Endodermal cell (in vitro differentiated cells): ENCODE data around the gene TCP11. TPM values are rescaled to one million over a fixed set of nuclear protein-coding genes. Genes with fewer than 3 reads are reported as not detected.

Source experiments
- DNase-seq: peaks from one replicate; pipeline ENCODE4 v3.0.0-alpha.2; 2017
- H3K27ac ChIP-seq: 2 replicates; pipeline ENCODE4 v1.5.1; 2013; ENCODE audit warnings: mild to moderate bottlenecking, low read depth, low read length, moderate library complexity
- H3K27me3 ChIP-seq: 2 replicates; pipeline ENCODE4 v1.6.1; 2013; ENCODE audit warnings: mild to moderate bottlenecking, low read length, moderate library complexity; ENCODE audit not compliant: insufficient read depth, control insufficient read depth, poor library complexity, severe bottlenecking
- H3K36me3 ChIP-seq: 2 replicates; pipeline ENCODE4 v1.7.0; 2013; ENCODE audit warnings: mild to moderate bottlenecking, low read length, moderate library complexity; ENCODE audit not compliant: control insufficient read depth, insufficient read depth
- H3K4me1 ChIP-seq: one replicate; pipeline ENCODE4 v1.7.0; 2013; ENCODE audit warnings: low read length; ENCODE audit not compliant: control insufficient read depth, insufficient read depth
- H3K4me3 ChIP-seq: 2 replicates; pipeline ENCODE4 v1.5.1; 2013; ENCODE audit warnings: mild to moderate bottlenecking, low read length, moderate library complexity
- H3K9ac ChIP-seq: 2 replicates; pipeline ENCODE4 v1.6.1; 2013; ENCODE audit warnings: mild to moderate bottlenecking, low read length, moderate library complexity; ENCODE audit not compliant: poor library complexity, severe bottlenecking; ENCODE audit errors: extremely low read depth
- H3K9me3 ChIP-seq: 2 replicates; pipeline ENCODE4 v1.6.1; 2013; ENCODE audit warnings: mild to moderate bottlenecking, low read length, moderate library complexity; ENCODE audit not compliant: control insufficient read depth
- H3K27ac Mint-ChIP-seq: 2 replicates; pipeline ENCODE4 v1.8.0; 2020; ENCODE audit warnings: mixed read lengths
- H3K27me3 Mint-ChIP-seq: 2 replicates; pipeline ENCODE4 v1.8.0; 2021; ENCODE audit warnings: mild to moderate bottlenecking, mixed read lengths; ENCODE audit not compliant: insufficient read depth
- H3K36me3 Mint-ChIP-seq: 2 replicates; pipeline ENCODE4 v1.8.0; 2020; ENCODE audit warnings: low read depth, mixed read lengths
- H3K4me1 Mint-ChIP-seq: 2 replicates; pipeline ENCODE4 v1.8.0; 2020; ENCODE audit warnings: mixed read lengths
- H3K4me3 Mint-ChIP-seq: 2 replicates; pipeline ENCODE4 v1.8.0; 2020; ENCODE audit warnings: mild to moderate bottlenecking, moderate library complexity, mixed read lengths
- H3K9me3 Mint-ChIP-seq: 2 replicates; pipeline ENCODE4 v1.8.0; 2020; ENCODE audit warnings: mild to moderate bottlenecking, mixed read lengths
- WGBS, 2 experiments: methylation state at CpG; one replicate each; pipeline versions ENCODE4 v1.1.5 to v1.1.7; 2013; ENCODE audit warnings: missing lambda C conversion rate in 2 of 2, mixed read lengths in 1 of 2; ENCODE audit not compliant: insufficient coverage in 1 of 2, insufficient read length in 1 of 2; 5-methylcytosine and 5-hydroxymethylcytosine counted together
- total RNA-seq, 2 donors: library from RNA; stranded (reverse); fragmentation: NEBNext Ultra II Directional in 1 of 2; extraction: Animal tissue kit (Norgen Biotek cat#: 25700) in 1 of 2; gene quantifications; 2 replicates in 1 of 2; 3 replicates in 1 of 2; pipeline ENCODE4 v1.2.1, GENCODE V29; 2021
- TF ChIP-seq, protein P1 (sequence below): fragments of 200-600 bp; sonication (generic); conservative IDR thresholded peaks from 2 replicates; pipeline ENCODE4 v1.5.0; 2021; ENCODE audit warnings: antibody characterized with exemption, mild to moderate bottlenecking

Gene TCP11
- total RNA-seq, 2 donors from 2014 or later = not detected

DNA sequence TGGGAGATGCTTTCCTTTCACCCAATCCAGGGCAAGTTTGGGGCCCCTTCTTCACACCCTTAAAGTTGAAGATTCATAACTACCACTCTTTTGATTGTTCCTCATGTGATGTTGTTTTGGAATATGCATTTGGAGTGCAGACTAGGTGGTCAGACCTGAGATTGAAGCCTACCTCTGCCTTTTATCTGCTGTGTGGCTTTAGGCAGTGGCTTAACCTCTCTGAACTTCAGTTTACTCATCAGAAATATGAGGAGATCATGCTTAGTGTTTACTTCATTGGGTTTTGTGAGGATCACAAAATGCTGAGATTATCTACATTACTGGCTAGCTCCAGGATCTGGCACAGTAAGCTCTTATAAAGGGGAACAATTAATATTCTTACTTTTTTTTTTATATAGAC, 26.4 kb upstream of the TCP11 start:
- H3K27ac ChIP-seq = no peak overlapping the region
- no peaks in the 10 kb centered on the region for H3K27me3 ChIP-seq
- Mint-ChIP-seq H3K27ac (no peak overlapping the region), H3K36me3 (no peaks in the 10 kb centered on the region), H3K9me3 (peaks cover 5% of the 10 kb centered on the region), H3K4me1 (peaks cover 14% of the 10 kb centered on the region), H3K4me3 (no peak overlapping the region), H3K27me3 (peaks cover 30% of the 10 kb centered on the region)
- no peak for DNase-seq
- H3K4me3 ChIP-seq = no peak overlapping the region
- TF ChIP-seq, protein P1, sequence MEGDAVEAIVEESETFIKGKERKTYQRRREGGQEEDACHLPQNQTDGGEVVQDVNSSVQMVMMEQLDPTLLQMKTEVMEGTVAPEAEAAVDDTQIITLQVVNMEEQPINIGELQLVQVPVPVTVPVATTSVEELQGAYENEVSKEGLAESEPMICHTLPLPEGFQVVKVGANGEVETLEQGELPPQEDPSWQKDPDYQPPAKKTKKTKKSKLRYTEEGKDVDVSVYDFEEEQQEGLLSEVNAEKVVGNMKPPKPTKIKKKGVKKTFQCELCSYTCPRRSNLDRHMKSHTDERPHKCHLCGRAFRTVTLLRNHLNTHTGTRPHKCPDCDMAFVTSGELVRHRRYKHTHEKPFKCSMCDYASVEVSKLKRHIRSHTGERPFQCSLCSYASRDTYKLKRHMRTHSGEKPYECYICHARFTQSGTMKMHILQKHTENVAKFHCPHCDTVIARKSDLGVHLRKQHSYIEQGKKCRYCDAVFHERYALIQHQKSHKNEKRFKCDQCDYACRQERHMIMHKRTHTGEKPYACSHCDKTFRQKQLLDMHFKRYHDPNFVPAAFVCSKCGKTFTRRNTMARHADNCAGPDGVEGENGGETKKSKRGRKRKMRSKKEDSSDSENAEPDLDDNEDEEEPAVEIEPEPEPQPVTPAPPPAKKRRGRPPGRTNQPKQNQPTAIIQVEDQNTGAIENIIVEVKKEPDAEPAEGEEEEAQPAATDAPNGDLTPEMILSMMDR = no peak
- H3K36me3 ChIP-seq = no peaks in the 10 kb centered on the region
- H3K9ac ChIP-seq = no peak overlapping the region
- peaks cover 2% of the 10 kb centered on the region for H3K4me1 ChIP-seq
- H3K9me3 ChIP-seq = no peaks in the 10 kb centered on the region

DNA sequence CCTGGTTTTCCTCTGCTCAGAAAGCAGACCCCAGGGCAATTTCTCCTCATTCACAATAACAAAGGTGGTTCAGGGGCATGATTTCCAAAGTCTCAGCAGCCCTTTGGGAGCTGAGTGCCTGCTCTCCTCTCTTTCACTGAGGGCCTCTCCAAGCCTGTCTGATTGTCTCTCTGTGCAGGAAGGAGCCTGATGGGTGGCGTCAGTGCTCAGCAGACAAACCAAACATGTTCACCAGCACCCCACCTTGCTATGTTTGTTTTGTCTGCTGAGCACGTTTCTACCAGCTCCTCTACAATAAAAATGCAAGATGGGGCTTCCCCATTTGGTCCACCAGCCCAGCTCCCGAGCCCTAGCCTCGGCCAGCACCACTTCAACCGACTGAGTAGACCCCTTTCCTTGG, 25.4 kb upstream of the TCP11 start:
- WGBS, 2 experiments = 83 to 93% methylated on average over 5 of the region's 5 CpGs
- Histone ChIP-seq H3K27me3 (peaks cover 8% of the 10 kb centered on the region), H3K36me3 (no peaks in the 10 kb centered on the region), H3K9me3 (no peaks in the 10 kb centered on the region), H3K27ac (no peak overlapping the region), H3K9ac (no peak overlapping the region), H3K4me3 (no peak overlapping the region), H3K4me1 (peaks cover 2% of the 10 kb centered on the region)
- Mint-ChIP-seq H3K4me1 (peaks cover 14% of the 10 kb centered on the region), H3K9me3 (peaks cover 5% of the 10 kb centered on the region), H3K4me3 (no peak overlapping the region), H3K36me3 (no peaks in the 10 kb centered on the region), H3K27me3 (peaks cover 35% of the 10 kb centered on the region), H3K27ac (peak overlapping the region; percentile 14)
- peak; percentile 31 for DNase-seq
- TF ChIP-seq, protein P1 = no peak

DNA sequence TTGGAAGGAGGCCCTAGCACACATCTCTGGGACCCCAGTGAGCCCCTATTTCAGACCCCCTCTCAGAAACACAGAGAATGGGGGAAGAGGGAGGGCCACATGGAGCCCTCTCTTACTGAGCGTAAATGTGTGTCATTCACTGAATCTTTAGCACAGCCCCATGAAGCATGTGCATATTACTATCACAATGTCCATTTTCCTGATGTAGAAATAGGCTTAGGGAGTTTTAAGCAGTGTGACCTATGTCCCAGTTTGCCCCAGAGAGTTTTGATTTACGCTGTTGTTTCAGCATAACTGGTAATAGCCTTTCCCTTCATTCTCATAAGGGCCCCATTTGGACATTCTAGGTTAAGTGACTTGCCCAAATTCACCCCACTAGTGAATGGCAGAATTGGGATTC, 25.0 kb upstream of the TCP11 start:
- H3K9me3 ChIP-seq = no peaks in the 10 kb centered on the region
- H3K4me1 ChIP-seq = peaks cover 2% of the 10 kb centered on the region
- Mint-ChIP-seq H3K27me3 (peaks cover 35% of the 10 kb centered on the region), H3K4me1 (peaks cover 16% of the 10 kb centered on the region), H3K27ac (no peak overlapping the region), H3K36me3 (no peaks in the 10 kb centered on the region), H3K4me3 (no peak overlapping the region), H3K9me3 (peaks cover 5% of the 10 kb centered on the region)
- H3K9ac ChIP-seq = no peak overlapping the region
- no peak for DNase-seq
- WGBS, 2 experiments = 95 to 100% methylated on average over 1 to 2 of the region's 2 CpGs
- no peaks in the 10 kb centered on the region for H3K36me3 ChIP-seq
- no peak overlapping the region for H3K4me3 ChIP-seq
- H3K27ac ChIP-seq = no peak overlapping the region
- TF ChIP-seq, protein P1 = no peak
- H3K27me3 ChIP-seq = peaks cover 12% of the 10 kb centered on the region
